ENCODE measurements around the gene DNAI4. TPM values are rescaled to one million over a fixed set of nuclear protein-coding genes. Genes with fewer than 3 reads are reported as not detected.
A peak's percentile ranks its signal among the peaks of the same experiment; 100 is the strongest.

The DNAI4 gene
- total and polyA plus RNA-seq, 11 donors: 0.72 to 18.9 (median 8.8) TPM

GRCh38 chr1:66944330-66945274, 19.9 kb upstream of the DNAI4 start:
- no peaks in the 10 kb centered on the region for H3K27me3 ChIP-seq
- TF ChIP-seq CTCF (IDR thresholded peaks at IDR 0.05) (no peak), POLR2A (IDR thresholded peaks at IDR 0.05) (no peak)
- DNase-seq (peak in 1 of 5 donors; percentile 37), ATAC-seq (peak in 3 of 4 donors; percentile 68 to 87 (median 74))
- H3K4me1 ChIP-seq: peaks cover 0 to 43% (median 16%) of the 10 kb centered on the region in 12 donors
- H3K36me3 ChIP-seq: peaks cover 0 to 72% (median 62%) of the 10 kb centered on the region in 9 donors
- no peak overlapping the region for H3K4me3 ChIP-seq
- peak overlapping the region in 2 of 12 donors; percentile 28 for H3K27ac ChIP-seq
- intact Hi-C loops (cut with DNase I): loop anchor here in 1 of 10 donors (10.0 kb wide), 1 partner anchor 180 kb away; no protein-coding TSS in a partner anchor
- no peaks in the 10 kb centered on the region for H3K9me3 ChIP-seq
- WGBS, 4 donors: 91 to 95% (median 93%) methylated on average over 7 of the region's 7 CpGs

- H3K27me3 ChIP-seq: no peaks in the 10 kb centered on the region
- no peak for TF ChIP-seq POLR2A (IDR thresholded peaks at IDR 0.05)
- TF ChIP-seq CTCF (IDR thresholded peaks at IDR 0.05): no peak
- H3K9me3 ChIP-seq: no peaks in the 10 kb centered on the region
- H3K4me1 ChIP-seq: peaks cover 0 to 54% (median 19%) of the 10 kb centered on the region in 12 donors
- 68 to 72% (median 70%) methylated on average over 5 of the region's 5 CpGs for WGBS, 4 donors
- peak overlapping the region in 2 of 12 donors; percentile 23 to 28 for H3K27ac ChIP-seq
- no peak overlapping the region for H3K4me3 ChIP-seq
- DNase-seq (no peak), ATAC-seq (peak in 1 of 4 donors; percentile 27)
- peaks cover 0 to 60% (median 51%) of the 10 kb centered on the region in 9 donors for H3K36me3 ChIP-seq
- intact Hi-C loops (cut with DNase I): loop anchor here in 1 of 10 donors (10.0 kb wide), 1 partner anchor 179 kb away; no protein-coding TSS in a partner anchor
These were observed 18.8 kb upstream of the DNAI4 start for GRCh38 chr1:66943361-66943969.

GRCh38 chr1:66940981-66941380, 16.3 kb upstream of the DNAI4 start:
- Histone ChIP-seq H3K9me3 (no peaks in the 10 kb centered on the region), H3K4me3 (no peak overlapping the region), H3K4me1 (peaks cover 0 to 71% (median 23%) of the 10 kb centered on the region in 12 donors), H3K27me3 (no peaks in the 10 kb centered on the region), H3K27ac (no peak overlapping the region), H3K36me3 (peaks cover 0 to 35% (median 26%) of the 10 kb centered on the region in 9 donors)
- 94 to 95% (median 94%) methylated on average over 1 of the region's 1 CpG for WGBS, 4 donors
- intact Hi-C loops (cut with DNase I): loop anchor here in 1 of 10 donors (10.0 kb wide), 1 partner anchor 176 kb away; no protein-coding TSS in a partner anchor
- TF ChIP-seq CTCF (IDR thresholded peaks at IDR 0.05) (no peak), POLR2A (IDR thresholded peaks at IDR 0.05) (no peak)
- DNase-seq (no peak), ATAC-seq (no peak)

- intact Hi-C loops (cut with DNase I): loop anchor here in 1 of 10 donors (5.0 kb wide), 1 partner anchor 114 kb away; the partner anchor contains the start of gene SLC35D1
- H3K36me3 ChIP-seq: peaks cover 0 to 27% (median 13%) of the 10 kb centered on the region in 9 donors
- TF ChIP-seq POLR2A (IDR thresholded peaks at IDR 0.05) (no peak), CTCF (IDR thresholded peaks at IDR 0.05) (no peak)
- no peaks in the 10 kb centered on the region for H3K9me3 ChIP-seq
- no peak for DNase-seq
- no peak overlapping the region for H3K27ac ChIP-seq
- no peaks in the 10 kb centered on the region for H3K27me3 ChIP-seq
- no peak for ATAC-seq
- H3K4me1 ChIP-seq: peaks cover 0 to 77% (median 34%) of the 10 kb centered on the region in 12 donors
- no peak overlapping the region for H3K4me3 ChIP-seq
These were observed 14.0 kb upstream of the DNAI4 start for GRCh38 chr1:66938613-66939012.
